A673 (cell line): ENCODE data around the gene CFAP46.

Experiments used
- EZH2 ChIP-seq: fragments of 200-600 bp; sonication (generic); IDR thresholded peaks from 2 replicates; pipeline ENCODE4 v1.6.1; 2017; ENCODE audit warnings: borderline replicate concordance, low read depth, mild to moderate bottlenecking, mixed read lengths, antibody characterized with exemption, low read length; ENCODE audit not compliant: poor library complexity, severe bottlenecking
- TF ChIP-seq, protein P1 (sequence below): fragments of 300-800, 200-600 bp; sonication (generic); conservative IDR thresholded peaks from 2 replicates; pipeline ENCODE4 v1.5.1; 2017; ENCODE audit warnings: low read depth, mild to moderate bottlenecking, antibody characterized with exemption, low read length, moderate library complexity, mixed read lengths

DNA sequence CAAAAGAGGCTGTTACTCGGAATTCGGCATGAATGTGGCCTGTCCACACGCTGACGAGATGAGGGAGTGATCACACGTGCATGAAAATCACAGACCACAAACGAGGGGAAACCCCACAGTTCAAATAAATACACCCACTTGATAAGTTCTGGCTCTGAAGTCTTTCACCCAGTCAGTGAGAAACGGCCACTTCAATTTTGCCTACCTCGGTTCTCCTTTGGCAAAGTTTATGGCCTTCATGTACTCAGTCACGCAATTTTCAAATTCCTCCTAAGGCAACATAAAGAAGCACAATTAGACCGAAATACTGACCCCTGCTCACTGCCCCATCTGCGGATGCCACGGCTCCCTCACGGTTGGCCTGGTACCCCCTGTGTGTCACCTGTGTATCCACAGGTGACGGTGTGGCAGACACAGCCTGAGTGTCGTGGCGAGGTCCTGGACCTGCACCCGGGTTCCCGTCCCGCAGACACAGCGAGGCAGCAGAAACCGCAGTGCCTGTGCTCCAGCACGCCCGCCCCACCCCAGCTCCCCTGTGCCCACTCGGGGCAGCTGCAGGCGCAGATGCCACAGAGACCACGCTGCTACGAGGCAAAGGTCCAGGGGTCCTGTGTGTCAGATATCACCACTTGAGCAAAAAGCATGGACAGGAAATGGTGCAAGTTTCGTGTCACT, 1.4 kb downstream of the CFAP46 start:
- TF ChIP-seq, protein P1, sequence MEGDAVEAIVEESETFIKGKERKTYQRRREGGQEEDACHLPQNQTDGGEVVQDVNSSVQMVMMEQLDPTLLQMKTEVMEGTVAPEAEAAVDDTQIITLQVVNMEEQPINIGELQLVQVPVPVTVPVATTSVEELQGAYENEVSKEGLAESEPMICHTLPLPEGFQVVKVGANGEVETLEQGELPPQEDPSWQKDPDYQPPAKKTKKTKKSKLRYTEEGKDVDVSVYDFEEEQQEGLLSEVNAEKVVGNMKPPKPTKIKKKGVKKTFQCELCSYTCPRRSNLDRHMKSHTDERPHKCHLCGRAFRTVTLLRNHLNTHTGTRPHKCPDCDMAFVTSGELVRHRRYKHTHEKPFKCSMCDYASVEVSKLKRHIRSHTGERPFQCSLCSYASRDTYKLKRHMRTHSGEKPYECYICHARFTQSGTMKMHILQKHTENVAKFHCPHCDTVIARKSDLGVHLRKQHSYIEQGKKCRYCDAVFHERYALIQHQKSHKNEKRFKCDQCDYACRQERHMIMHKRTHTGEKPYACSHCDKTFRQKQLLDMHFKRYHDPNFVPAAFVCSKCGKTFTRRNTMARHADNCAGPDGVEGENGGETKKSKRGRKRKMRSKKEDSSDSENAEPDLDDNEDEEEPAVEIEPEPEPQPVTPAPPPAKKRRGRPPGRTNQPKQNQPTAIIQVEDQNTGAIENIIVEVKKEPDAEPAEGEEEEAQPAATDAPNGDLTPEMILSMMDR, result no peak
- no peak for TF ChIP-seq EZH2
